ENCODE measurements around the gene KIF2A. TPM values are rescaled to one million over a fixed set of nuclear protein-coding genes. Genes with fewer than 3 reads are reported as not detected.

KIF2A gene
- total and polyA plus RNA-seq, 2 donors: 16.6 to 87.9 TPM

Other genes starting within 250 kb of the KIF2A start
- 28.9 TPM for gene DIMT1, start 97.7 kb downstream of the KIF2A start, total RNA-seq
- gene DIMT1, start 97.7 kb downstream of the KIF2A start, polyA plus RNA-seq: 26.8 TPM
- gene IPO11, start 106.6 kb downstream of the KIF2A start, total RNA-seq: 53.6 TPM
- 15.8 TPM for gene IPO11, start 106.6 kb downstream of the KIF2A start, polyA plus RNA-seq

Measured in urinary bladder (tissue), 2 donors.